Esophagus muscularis mucosa (tissue), 4 donors: ENCODE results near the gene TSSC4. TPM values are rescaled to one million over a fixed set of nuclear protein-coding genes. Genes with fewer than 3 reads are reported as not detected.

Experiments used
- DNase-seq: peaks from one replicate; pipeline ENCODE4 v3.0.0-alpha.2; 2017; ENCODE audit errors: extremely low spot score
- H3K27ac ChIP-seq, 4 donors: fragments of 200-600 bp; sonication (generic); replicated peaks in 1 of 4; 1 replicate in 3 of 4; 2 replicates in 1 of 4; pipeline ENCODE4 v1.5.1; 2016 to 2019; ENCODE audit warnings: mild to moderate bottlenecking in 1 of 4
- H3K27me3 ChIP-seq, 4 donors: fragments of 200-600 bp; sonication (generic); one replicate each; pipeline versions ENCODE4 v1.5.1 to v1.6.0; 2016 to 2019
- H3K36me3 ChIP-seq, 4 donors: fragments of 200-600 bp; sonication (generic); one replicate each; pipeline ENCODE4 v1.5.1; 2016 to 2019
- H3K4me1 ChIP-seq, 4 donors: fragments of 200-600 bp; sonication (generic); one replicate each; pipeline ENCODE4 v1.5.1; 2016 to 2019
- H3K4me3 ChIP-seq, 4 donors: fragments of 200-600 bp; sonication (generic); 1 replicate in 2 of 4; 2 replicates in 2 of 4; pipeline ENCODE4 v1.5.1; 2016 to 2019; ENCODE audit warnings: mild to moderate bottlenecking in 4 of 4, moderate library complexity in 1 of 4
- H3K9me3 ChIP-seq, 4 donors: fragments of 200-600 bp; sonication (generic); 1 replicate in 3 of 4; 2 replicates in 1 of 4; pipeline ENCODE4 v1.5.1; 2016 to 2019
- EP300 ChIP-seq: sonication (generic); formaldehyde crosslinking; IDR thresholded peaks from one replicate; pipeline ENCODE4 v1.6.1; 2017; ENCODE audit warnings: antibody characterized with exemption
- POLR2A ChIP-seq: fragments of 450-650 bp; IDR thresholded peaks from one replicate; pipeline ENCODE4 v1.6.1; 2017; ENCODE audit warnings: antibody characterized with exemption, moderate library complexity, mild to moderate bottlenecking, low read depth
- POLR2AphosphoS5 ChIP-seq, 2 donors: sonication (generic); formaldehyde crosslinking; IDR thresholded peaks; one replicate each; pipeline ENCODE4 v1.6.1; 2017; ENCODE audit warnings: antibody characterized with exemption in 2 of 2
- WGBS: methylation state at CpG from one replicate; pipeline ENCODE4 v1.1.5; 2018; 5-methylcytosine and 5-hydroxymethylcytosine counted together
- intact Hi-C: fragments of 100-400 bp; cut with DNase I; formaldehyde crosslinking; loops from one replicate; pipeline ENCODE4 v1.15.1; 2023
- total RNA-seq, 4 donors: library from RNA; depleted of rRNA; stranded (reverse); fragments of >200 nt; gene quantifications; one replicate each; pipeline versions ENCODE4 v1.1.0 to v1.2.1, GENCODE V29; 2016
- TF ChIP-seq, protein P1 (sequence below), 3 experiments: fragments of 200-600 bp in 2 of 3; fragments of 450-650 bp in 1 of 3; sonication (generic) in 2 of 3; IDR thresholded peaks; one replicate each; pipeline ENCODE4 v1.5.1; 2017 to 2019; ENCODE audit warnings: antibody characterized with exemption in 3 of 3, mild to moderate bottlenecking in 2 of 3, moderate library complexity in 1 of 3

TSSC4 gene
- total RNA-seq, 4 donors from 2014 or later = 46.9 to 76.9 (median 70.6) TPM

DNA sequence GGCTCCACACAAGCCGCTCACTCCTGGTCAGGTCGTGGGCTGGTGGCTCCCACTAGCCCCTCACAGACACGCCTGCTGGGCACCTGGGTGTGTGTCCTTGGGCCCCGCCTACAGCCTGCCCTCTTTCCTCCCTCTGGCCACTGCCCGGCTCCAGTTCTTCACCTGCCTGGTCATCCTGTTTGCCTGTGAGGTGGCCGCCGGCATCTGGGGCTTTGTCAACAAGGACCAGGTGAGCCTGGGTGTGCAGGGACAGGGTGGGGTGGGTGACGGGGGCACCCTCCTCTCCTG lies 5.8 kb upstream of the TSSC4 start:
- intact Hi-C loops = no loop called here
- H3K4me3 ChIP-seq = no peak overlapping the region
- peaks cover 31 to 93% (median 84%) of the 10 kb centered on the region in 4 donors for H3K36me3 ChIP-seq
- no peaks in the 10 kb centered on the region for H3K27me3 ChIP-seq
- H3K4me1 ChIP-seq = peaks cover 35 to 77% (median 65%) of the 10 kb centered on the region in 4 donors
- WGBS = 86% methylated on average over 7 of the region's 8 CpGs
- no peak for TF ChIP-seq POLR2AphosphoS5 (IDR thresholded peaks at IDR 0.05)
- TF ChIP-seq, protein P1, sequence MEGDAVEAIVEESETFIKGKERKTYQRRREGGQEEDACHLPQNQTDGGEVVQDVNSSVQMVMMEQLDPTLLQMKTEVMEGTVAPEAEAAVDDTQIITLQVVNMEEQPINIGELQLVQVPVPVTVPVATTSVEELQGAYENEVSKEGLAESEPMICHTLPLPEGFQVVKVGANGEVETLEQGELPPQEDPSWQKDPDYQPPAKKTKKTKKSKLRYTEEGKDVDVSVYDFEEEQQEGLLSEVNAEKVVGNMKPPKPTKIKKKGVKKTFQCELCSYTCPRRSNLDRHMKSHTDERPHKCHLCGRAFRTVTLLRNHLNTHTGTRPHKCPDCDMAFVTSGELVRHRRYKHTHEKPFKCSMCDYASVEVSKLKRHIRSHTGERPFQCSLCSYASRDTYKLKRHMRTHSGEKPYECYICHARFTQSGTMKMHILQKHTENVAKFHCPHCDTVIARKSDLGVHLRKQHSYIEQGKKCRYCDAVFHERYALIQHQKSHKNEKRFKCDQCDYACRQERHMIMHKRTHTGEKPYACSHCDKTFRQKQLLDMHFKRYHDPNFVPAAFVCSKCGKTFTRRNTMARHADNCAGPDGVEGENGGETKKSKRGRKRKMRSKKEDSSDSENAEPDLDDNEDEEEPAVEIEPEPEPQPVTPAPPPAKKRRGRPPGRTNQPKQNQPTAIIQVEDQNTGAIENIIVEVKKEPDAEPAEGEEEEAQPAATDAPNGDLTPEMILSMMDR (IDR thresholded peaks at IDR 0.05) = no peak
- TF ChIP-seq POLR2A = no peak
- no peak for TF ChIP-seq EP300
- H3K27ac ChIP-seq = peak overlapping the region; percentile 98 to 100 (median 100)
- H3K9me3 ChIP-seq = no peaks in the 10 kb centered on the region
- DNase-seq = no peak

DNA sequence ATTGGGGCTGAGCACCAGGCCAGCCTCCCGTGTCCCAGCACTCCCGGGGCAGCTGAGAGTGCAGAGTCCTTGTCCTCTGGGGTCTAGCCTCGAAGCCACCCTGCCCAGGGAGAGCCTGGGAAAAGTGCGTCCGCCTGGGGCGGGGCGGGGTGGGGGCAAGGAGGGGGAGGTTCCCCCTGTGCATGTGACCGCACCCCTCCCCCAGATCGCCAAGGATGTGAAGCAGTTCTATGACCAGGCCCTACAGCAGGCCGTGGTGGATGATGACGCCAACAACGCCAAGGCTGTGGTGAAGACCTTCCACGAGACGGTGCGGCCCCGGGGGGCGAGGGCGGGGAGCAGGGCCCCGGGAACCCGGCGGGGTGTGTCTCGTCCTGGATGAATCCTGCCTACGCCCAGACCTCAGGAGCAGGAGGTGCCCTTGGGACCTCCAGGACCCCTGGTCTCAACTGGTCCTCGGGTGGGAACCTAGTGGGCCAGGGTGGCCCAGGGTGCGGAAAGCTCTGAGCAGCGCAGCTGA lies 5.3 kb upstream of the TSSC4 start:
- TF ChIP-seq POLR2AphosphoS5 (IDR thresholded peaks at IDR 0.05) (no peak), EP300 (no peak), POLR2A (no peak)
- TF ChIP-seq, protein P1 (IDR thresholded peaks at IDR 0.05) = no peak
- Histone ChIP-seq H3K27ac (peak overlapping the region; percentile 98 to 100 (median 100)), H3K4me1 (peaks cover 31 to 74% (median 61%) of the 10 kb centered on the region in 4 donors), H3K36me3 (peaks cover 31 to 89% (median 82%) of the 10 kb centered on the region in 4 donors), H3K9me3 (no peaks in the 10 kb centered on the region), H3K27me3 (no peaks in the 10 kb centered on the region), H3K4me3 (no peak overlapping the region)
- no peak for DNase-seq
- intact Hi-C loops = no loop called here
- 84% methylated on average over 11 of the region's 26 CpGs for WGBS

DNA sequence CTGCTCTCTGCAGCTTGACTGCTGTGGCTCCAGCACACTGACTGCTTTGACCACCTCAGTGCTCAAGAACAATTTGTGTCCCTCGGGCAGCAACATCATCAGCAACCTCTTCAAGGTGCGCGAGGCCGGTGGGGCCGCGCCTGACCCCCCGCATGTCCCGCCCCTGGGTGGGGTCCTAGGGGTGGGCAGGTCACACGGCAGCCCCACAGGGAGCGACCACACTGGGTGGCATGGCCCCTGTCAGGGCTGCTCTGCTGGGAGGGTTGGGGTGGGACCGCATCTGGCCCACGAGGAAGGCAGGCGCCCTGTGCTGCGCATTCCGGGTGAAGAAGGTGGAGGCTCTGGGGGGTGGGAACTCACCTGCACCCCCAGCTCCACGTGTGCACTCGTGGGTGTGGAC lies 4.7 kb upstream of the TSSC4 start:
- H3K4me1 ChIP-seq = peaks cover 25 to 68% (median 55%) of the 10 kb centered on the region in 4 donors
- peaks cover 31 to 83% (median 79%) of the 10 kb centered on the region in 4 donors for H3K36me3 ChIP-seq
- TF ChIP-seq POLR2A (no peak), POLR2AphosphoS5 (IDR thresholded peaks at IDR 0.05) (no peak), EP300 (no peak)
- TF ChIP-seq, protein P1 (IDR thresholded peaks at IDR 0.05) = no peak
- H3K9me3 ChIP-seq = no peaks in the 10 kb centered on the region
- WGBS = 74% methylated on average over 4 of the region's 17 CpGs
- intact Hi-C loops = no loop called here
- no peak overlapping the region for H3K4me3 ChIP-seq
- H3K27me3 ChIP-seq = no peaks in the 10 kb centered on the region
- H3K27ac ChIP-seq = peak overlapping the region in 2 of 4 donors; percentile 15 to 100
- DNase-seq = no peak

DNA sequence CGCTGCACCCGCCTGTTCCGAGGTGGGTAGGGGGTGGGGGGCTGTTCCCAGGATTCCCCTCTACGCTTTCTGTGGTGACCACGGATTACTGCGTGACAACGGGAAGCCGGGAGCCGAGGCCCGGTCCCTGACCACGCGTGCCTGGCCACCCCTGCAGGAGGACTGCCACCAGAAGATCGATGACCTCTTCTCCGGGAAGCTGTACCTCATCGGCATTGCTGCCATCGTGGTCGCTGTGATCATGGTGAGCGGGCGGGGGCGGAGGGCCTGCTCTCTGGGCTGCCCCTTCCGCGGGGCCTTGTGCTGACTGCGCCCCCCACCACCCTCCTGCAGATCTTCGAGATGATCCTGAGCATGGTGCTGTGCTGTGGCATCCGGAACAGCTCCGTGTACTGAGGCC lies 4.1 kb upstream of the TSSC4 start:
- H3K9me3 ChIP-seq = no peaks in the 10 kb centered on the region
- peak overlapping the region; percentile 7 to 100 (median 20) for H3K27ac ChIP-seq
- TF ChIP-seq, protein P1 (IDR thresholded peaks at IDR 0.05) = no peak
- no peaks in the 10 kb centered on the region for H3K27me3 ChIP-seq
- peaks cover 31 to 77% (median 73%) of the 10 kb centered on the region in 4 donors for H3K36me3 ChIP-seq
- H3K4me1 ChIP-seq = peaks cover 23 to 68% (median 54%) of the 10 kb centered on the region in 4 donors
- 86% methylated on average over 12 of the region's 26 CpGs for WGBS
- no peak for DNase-seq
- H3K4me3 ChIP-seq = no peak overlapping the region
- intact Hi-C loops = no loop called here

DNA sequence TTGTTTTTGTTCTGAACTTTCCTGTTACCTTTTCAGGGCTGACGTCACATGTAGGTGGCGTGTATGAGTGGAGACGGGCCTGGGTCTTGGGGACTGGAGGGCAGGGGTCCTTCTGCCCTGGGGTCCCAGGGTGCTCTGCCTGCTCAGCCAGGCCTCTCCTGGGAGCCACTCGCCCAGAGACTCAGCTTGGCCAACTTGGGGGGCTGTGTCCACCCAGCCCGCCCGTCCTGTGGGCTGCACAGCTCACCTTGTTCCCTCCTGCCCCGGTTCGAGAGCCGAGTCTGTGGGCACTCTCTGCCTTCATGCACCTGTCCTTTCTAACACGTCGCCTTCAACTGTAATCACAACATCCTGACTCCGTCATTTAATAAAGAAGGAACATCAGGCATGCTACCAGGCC lies 3.5 kb upstream of the TSSC4 start:
- no peak overlapping the region for H3K4me3 ChIP-seq
- peak overlapping the region; percentile 7 to 94 (median 24) for H3K27ac ChIP-seq
- WGBS = 87% methylated on average over 12 of the region's 12 CpGs
- H3K36me3 ChIP-seq = peaks cover 31 to 72% (median 69%) of the 10 kb centered on the region in 4 donors
- no peak for DNase-seq
- no peaks in the 10 kb centered on the region for H3K9me3 ChIP-seq
- H3K27me3 ChIP-seq = no peaks in the 10 kb centered on the region
- peaks cover 23 to 68% (median 54%) of the 10 kb centered on the region in 4 donors for H3K4me1 ChIP-seq
- intact Hi-C loops = no loop called here
- TF ChIP-seq, protein P1 (IDR thresholded peaks at IDR 0.05) = no peak
- TF ChIP-seq EP300 = no peak
- no peak for TF ChIP-seq POLR2A
- no peak for TF ChIP-seq POLR2AphosphoS5 (IDR thresholded peaks at IDR 0.05)
